Pancreas (tissue), 10 donors: ENCODE results near the gene SOX5. TPM values are rescaled to one million over a fixed set of nuclear protein-coding genes. Genes with fewer than 3 reads are reported as not detected.

Experiments used
- ATAC-seq, 4 donors: fragments of 200-7000 bp; cut with Tn5 transposase; one replicate each; pipeline versions ENCODE4 v1.8.0 to v1.9.1; 2020; ENCODE audit warnings: mild to moderate bottlenecking in 4 of 4, moderate library complexity in 4 of 4
- DNase-seq, 6 donors: peaks; one replicate each; pipeline ENCODE4 v3.0.0-alpha.2; 2020
- FAIRE-seq: peaks from 2 replicates; lab custom pipeline; 2012; peaks lifted over from hg19 to GRCh38; lab: Jason Lieb, UNC
- H3K27ac ChIP-seq, 4 donors: fragments of 200-600 bp; sonication (generic); 1 replicate in 3 of 4; 2 replicates in 1 of 4; pipeline versions ENCODE4 v1.5.0 to v1.8.0; 2020
- H3K27me3 ChIP-seq, 4 donors: fragments of 200-600 bp; one replicate each; pipeline ENCODE4 v1.8.0; 2021
- H3K36me3 ChIP-seq, 3 donors: fragments of 200-600 bp; sonication (generic) in 1 of 3; one replicate each; pipeline versions ENCODE4 v1.5.0 to v1.8.0; 2020 to 2021
- H3K4me1 ChIP-seq, 3 donors: fragments of 200-600 bp; one replicate each; pipeline ENCODE4 v1.8.0; 2021
- H3K4me3 ChIP-seq, 4 donors: fragments of 200-600 bp; sonication (generic) in 2 of 4; one replicate each; pipeline versions ENCODE4 v1.5.0 to v1.8.0; 2020 to 2021
- H3K9me3 ChIP-seq, 4 donors: fragments of 200-600 bp; one replicate each; pipeline ENCODE4 v1.8.0; 2021
- WGBS, 2 donors: extraction: QIAGEN DNeasy Blood & Tissue Kit; methylation state at CpG; one replicate each; pipeline ENCODE4 v1.1.7; 2013; 5-methylcytosine and 5-hydroxymethylcytosine counted together
- intact Hi-C, 3 donors: fragments of 100-400 bp; cut with DNase I; formaldehyde crosslinking; loops; one replicate each; pipeline versions ENCODE4 v1.11.1 to v1.14.2; 2022
- polyA plus RNA-seq, 2 donors: library from polyadenylated mRNA; stranded (reverse); fragments of 200-250 nt; gene quantifications; one replicate each; pipeline ENCODE4 v1.2.3, GENCODE V29; 2013
- total RNA-seq, 6 donors: library from RNA; stranded (reverse); fragmentation: NEBNext Ultra II Directional in 4 of 6; extraction: Animal tissue kit (Norgen Biotek cat#: 25700) in 4 of 6; gene quantifications; one replicate each; pipeline versions ENCODE4 v1.2.1 to v1.2.4, GENCODE V29; 2021 to 2023
- TF ChIP-seq, protein P1 (sequence below), 4 donors: fragments of 200-600 bp; sonication (generic) in 3 of 4; IDR thresholded peaks; one replicate each; pipeline versions ENCODE4 v1.5.0 to v1.8.0; 2021; ENCODE audit warnings: antibody characterized with exemption in 4 of 4
- donor health status: healthy with polysubstance abuse.
- donor health status: DM: no; HTN: no; CAD: no; lungs with moderate emphysema.
- donor health status: DM: no; HTN: no; CAD: no.
- donor health status: control.
- donor health status: control.
- donor health status: Bipolar disorder and iron deficiency.
- donor health status: DM: yes; HTN: yes; CAD: no.
- donor health status: DM: no; HTN: no; CAD: no.
- donor health status: DM: no; HTN: no; CAD: no.
- donor health status: DM: yes; HTN: yes; CAD: no.

The SOX5 gene
- total RNA-seq (1 to 10 TPM in 5 of 6 donors, under 1 TPM in 1; 0.47 to 2.5 (median 1.6) TPM), polyA plus RNA-seq (1 to 10 TPM in 1 of 2 donors, under 1 TPM in 1; 0.76 to 2.0 TPM)

DNA sequence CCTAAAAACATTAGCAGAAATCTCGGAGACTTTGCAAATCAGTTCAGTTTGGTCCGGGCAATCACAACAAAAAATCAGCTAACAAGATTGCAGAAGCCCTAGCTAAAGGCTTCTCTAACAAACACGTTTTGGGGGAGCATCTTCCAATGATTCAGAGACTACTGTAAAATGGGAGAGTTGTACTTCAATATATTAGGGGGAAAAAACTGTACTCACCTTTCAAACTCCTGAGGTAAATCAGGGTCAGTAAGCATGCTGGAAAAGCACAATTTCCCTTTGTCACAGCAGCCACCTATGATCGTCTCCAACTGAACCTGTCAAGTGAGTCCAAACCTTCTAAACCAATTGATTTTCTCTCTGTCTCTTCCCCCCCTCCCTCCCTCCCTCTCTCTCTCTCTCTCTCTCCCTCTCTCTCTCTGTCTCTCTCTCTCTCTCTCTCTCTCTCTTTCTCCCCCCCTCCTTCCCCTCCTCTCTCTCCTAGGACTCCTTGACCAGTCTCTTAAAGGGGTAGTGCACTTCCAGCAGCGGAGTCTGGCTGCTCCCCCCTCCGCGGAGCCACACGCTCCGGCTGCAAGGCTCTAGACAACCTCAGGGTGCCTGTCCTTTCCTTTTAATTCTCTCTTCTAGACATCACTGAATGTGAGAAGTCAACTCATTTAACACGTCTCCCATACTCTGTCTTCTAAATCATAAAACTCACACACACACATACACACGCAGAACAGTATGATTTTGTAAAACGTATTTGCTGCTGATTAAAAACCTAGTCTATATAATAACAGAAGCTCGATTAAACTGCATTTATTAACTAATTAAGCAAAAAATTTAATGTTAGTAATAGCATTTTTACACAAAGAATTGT is at the start of gene SOX5:
SOX5 (minus strand) TSS at position 323 of the 862 bp plus-strand sequence; CDS start at position 254, 69 bp downstream.
- H3K4me1 ChIP-seq: no peaks in the 10 kb centered on the region
- H3K36me3 ChIP-seq: no peaks in the 10 kb centered on the region
- WGBS, 2 donors: 1 to 3% methylated on average over 13 of the region's 13 CpGs
- peak within 1 kb of the TSS in 3 of 4 donors; percentile 2 to 42 (median 26) for H3K4me3 ChIP-seq
- FAIRE-seq (no peak), ATAC-seq (peak; percentile 80 to 89 (median 87)), DNase-seq (peak in 5 of 6 donors; percentile 10 to 53 (median 29))
- no peaks in the 10 kb centered on the region for H3K9me3 ChIP-seq
- TF ChIP-seq, protein P1, sequence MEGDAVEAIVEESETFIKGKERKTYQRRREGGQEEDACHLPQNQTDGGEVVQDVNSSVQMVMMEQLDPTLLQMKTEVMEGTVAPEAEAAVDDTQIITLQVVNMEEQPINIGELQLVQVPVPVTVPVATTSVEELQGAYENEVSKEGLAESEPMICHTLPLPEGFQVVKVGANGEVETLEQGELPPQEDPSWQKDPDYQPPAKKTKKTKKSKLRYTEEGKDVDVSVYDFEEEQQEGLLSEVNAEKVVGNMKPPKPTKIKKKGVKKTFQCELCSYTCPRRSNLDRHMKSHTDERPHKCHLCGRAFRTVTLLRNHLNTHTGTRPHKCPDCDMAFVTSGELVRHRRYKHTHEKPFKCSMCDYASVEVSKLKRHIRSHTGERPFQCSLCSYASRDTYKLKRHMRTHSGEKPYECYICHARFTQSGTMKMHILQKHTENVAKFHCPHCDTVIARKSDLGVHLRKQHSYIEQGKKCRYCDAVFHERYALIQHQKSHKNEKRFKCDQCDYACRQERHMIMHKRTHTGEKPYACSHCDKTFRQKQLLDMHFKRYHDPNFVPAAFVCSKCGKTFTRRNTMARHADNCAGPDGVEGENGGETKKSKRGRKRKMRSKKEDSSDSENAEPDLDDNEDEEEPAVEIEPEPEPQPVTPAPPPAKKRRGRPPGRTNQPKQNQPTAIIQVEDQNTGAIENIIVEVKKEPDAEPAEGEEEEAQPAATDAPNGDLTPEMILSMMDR (IDR thresholded peaks at IDR 0.05): no peak
- H3K27me3 ChIP-seq: peaks cover 0 to 30% (median 7%) of the 10 kb centered on the region in 4 donors
- intact Hi-C loops: no loop called here
- peak within 1 kb of the TSS in 1 of 4 donors; percentile 14 for H3K27ac ChIP-seq

GRCh38 chr12:23987046-23987445 is 37.6 kb upstream of the SOX5 start:
- no peak overlapping the region for H3K27ac ChIP-seq
- H3K27me3 ChIP-seq: no peaks in the 10 kb centered on the region
- H3K4me3 ChIP-seq: no peak overlapping the region
- no peak for ATAC-seq
- 86 to 90% methylated on average over 1 of the region's 1 CpG for WGBS, 2 donors
- TF ChIP-seq, protein P1 (IDR thresholded peaks at IDR 0.05): no peak
- intact Hi-C loops: no loop called here
- no peak for FAIRE-seq
- H3K9me3 ChIP-seq: no peaks in the 10 kb centered on the region
- H3K36me3 ChIP-seq: no peaks in the 10 kb centered on the region
- no peaks in the 10 kb centered on the region for H3K4me1 ChIP-seq
- no peak for DNase-seq

- no peak for FAIRE-seq
These were observed 31.4 kb upstream of the SOX5 start for GRCh38 chr12:23980826-23981225.

DNA sequence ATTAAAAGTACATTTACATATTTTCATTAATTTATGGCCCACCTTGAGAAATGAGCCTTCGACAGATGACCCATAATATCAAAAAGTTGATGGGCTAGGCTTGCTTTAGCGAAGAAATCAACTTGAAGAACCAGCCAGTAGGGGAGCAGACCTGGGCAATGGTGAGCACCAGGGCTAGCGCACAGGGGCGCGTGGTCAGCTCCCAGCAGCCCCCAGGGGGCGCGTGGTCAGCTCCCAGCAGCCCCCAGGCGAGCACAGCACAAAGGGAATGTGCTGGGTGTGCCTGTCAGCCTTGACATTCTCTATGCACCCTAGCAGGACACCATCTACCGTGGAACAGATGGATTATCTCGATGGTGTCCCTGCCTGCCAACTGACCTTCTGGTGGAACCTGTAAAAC is 15.3 kb upstream of the SOX5 start:
- ATAC-seq (no peak), FAIRE-seq (no peak), DNase-seq (peak in 1 of 6 donors; percentile 21)
- Histone ChIP-seq H3K36me3 (no peaks in the 10 kb centered on the region), H3K9me3 (no peaks in the 10 kb centered on the region), H3K4me3 (no peak overlapping the region), H3K27me3 (no peaks in the 10 kb centered on the region), H3K4me1 (no peaks in the 10 kb centered on the region), H3K27ac (no peak overlapping the region)
- 75 to 91% methylated on average over 9 to 10 of the region's 10 CpGs for WGBS, 2 donors
- TF ChIP-seq, protein P1 (IDR thresholded peaks at IDR 0.05): no peak
- intact Hi-C loops: no loop called here

More at GRCh38 chr12:23980826-23981225, 31.4 kb upstream of the SOX5 start:
- Histone ChIP-seq H3K27me3 (no peaks in the 10 kb centered on the region), H3K4me3 (no peak overlapping the region), H3K27ac (no peak overlapping the region), H3K9me3 (no peaks in the 10 kb centered on the region), H3K4me1 (no peaks in the 10 kb centered on the region), H3K36me3 (no peaks in the 10 kb centered on the region)
- 72 to 76% methylated on average over 3 of the region's 3 CpGs for WGBS, 2 donors
- no peak for DNase-seq
- intact Hi-C loops: no loop called here
- no peak for ATAC-seq
- TF ChIP-seq, protein P1 (IDR thresholded peaks at IDR 0.05): no peak

DNA sequence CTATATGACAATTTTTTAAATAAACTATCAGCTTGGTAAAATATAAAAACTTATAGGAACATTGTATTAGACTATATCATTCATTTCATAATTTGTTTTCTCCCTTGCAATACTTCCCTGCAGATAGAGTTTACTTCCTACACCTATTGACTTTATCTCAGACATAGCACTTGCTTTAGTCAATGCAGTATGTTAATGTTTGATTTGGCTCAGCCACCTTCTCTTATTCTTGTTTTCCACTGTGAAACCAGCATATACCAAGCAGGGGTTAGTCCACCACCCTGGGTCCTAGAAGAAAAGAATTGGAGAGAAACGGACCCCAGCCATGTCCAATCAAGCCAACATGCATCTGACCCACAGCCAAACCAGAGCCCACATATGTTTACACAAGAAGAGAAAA is 10.4 kb upstream of the SOX5 start:
- Histone ChIP-seq H3K4me1 (no peaks in the 10 kb centered on the region), H3K4me3 (no peak overlapping the region), H3K9me3 (no peaks in the 10 kb centered on the region), H3K36me3 (no peaks in the 10 kb centered on the region), H3K27ac (no peak overlapping the region), H3K27me3 (no peaks in the 10 kb centered on the region)
- TF ChIP-seq, protein P1 (IDR thresholded peaks at IDR 0.05): no peak
- DNase-seq (no peak), ATAC-seq (no peak), FAIRE-seq (no peak)
- WGBS, 2 donors: 43 to 46% methylated on average over 1 of the region's 1 CpG
- intact Hi-C loops: no loop called here
